Measurements from ENCODE around the gene SYNPO.

- TF ChIP-seq, protein P1, sequence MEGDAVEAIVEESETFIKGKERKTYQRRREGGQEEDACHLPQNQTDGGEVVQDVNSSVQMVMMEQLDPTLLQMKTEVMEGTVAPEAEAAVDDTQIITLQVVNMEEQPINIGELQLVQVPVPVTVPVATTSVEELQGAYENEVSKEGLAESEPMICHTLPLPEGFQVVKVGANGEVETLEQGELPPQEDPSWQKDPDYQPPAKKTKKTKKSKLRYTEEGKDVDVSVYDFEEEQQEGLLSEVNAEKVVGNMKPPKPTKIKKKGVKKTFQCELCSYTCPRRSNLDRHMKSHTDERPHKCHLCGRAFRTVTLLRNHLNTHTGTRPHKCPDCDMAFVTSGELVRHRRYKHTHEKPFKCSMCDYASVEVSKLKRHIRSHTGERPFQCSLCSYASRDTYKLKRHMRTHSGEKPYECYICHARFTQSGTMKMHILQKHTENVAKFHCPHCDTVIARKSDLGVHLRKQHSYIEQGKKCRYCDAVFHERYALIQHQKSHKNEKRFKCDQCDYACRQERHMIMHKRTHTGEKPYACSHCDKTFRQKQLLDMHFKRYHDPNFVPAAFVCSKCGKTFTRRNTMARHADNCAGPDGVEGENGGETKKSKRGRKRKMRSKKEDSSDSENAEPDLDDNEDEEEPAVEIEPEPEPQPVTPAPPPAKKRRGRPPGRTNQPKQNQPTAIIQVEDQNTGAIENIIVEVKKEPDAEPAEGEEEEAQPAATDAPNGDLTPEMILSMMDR (IDR thresholded peaks at IDR 0.05), result no peak
- TF ChIP-seq POLR2A (IDR thresholded peaks at IDR 0.05) (no peak), EP300 (IDR thresholded peaks at IDR 0.05; ENCODE audit: low read depth) (no peak)
Observed at GRCh38 chr5:150604010-150604409, 36.5 kb upstream of the SYNPO start.

All from transverse colon (tissue), 3 donors.